GM18517 (cell line): Measurements from ENCODE around the gene SAP30BP.
A peak's percentile ranks its signal among the peaks of the same experiment; 100 is the strongest.

Source experiments
- ATAC-seq: cut with Tn5 transposase; IDR thresholded peaks from one replicate; pipeline ENCODE4 v1.9.1; 2021; ENCODE audit warnings: mild to moderate bottlenecking, moderate library complexity; ENCODE audit not compliant: unreplicated experiment

The SAP30BP gene

GRCh38 chr17:75666959-75667790 is at the start of gene SAP30BP, which contains the start of gene RECQL5:
SAP30BP (plus strand) TSS chr17:75667338; CDS start chr17:75667373, 35 bp downstream.
RECQL5 (minus strand) TSS chr17:75667154; CDS start chr17:75666557, 597 bp downstream.
- ATAC-seq: peak; percentile 59

- ATAC-seq: no peak
Measured at GRCh38 chr17:75617675-75618074, 49.5 kb upstream of the SAP30BP start.

GRCh38 chr17:75619506-75620431 is 47.4 kb upstream of the SAP30BP start:
- no peak for ATAC-seq

GRCh38 chr17:75621489-75621888 is 45.6 kb upstream of the SAP30BP start:
- ATAC-seq: no peak

GRCh38 chr17:75622076-75622475 is 45.1 kb upstream of the SAP30BP start:
- ATAC-seq: no peak

GRCh38 chr17:75622771-75623273 is 44.3 kb upstream of the SAP30BP start:
- no peak for ATAC-seq

- ATAC-seq: no peak
Measured at GRCh38 chr17:75623386-75623785, 43.8 kb upstream of the SAP30BP start.

GRCh38 chr17:75624021-75624420 is 43.1 kb upstream of the SAP30BP start:
- no peak for ATAC-seq

GRCh38 chr17:75624714-75625345 is 42.3 kb upstream of the SAP30BP start:
- no peak for ATAC-seq

- no peak for ATAC-seq
Measured at GRCh38 chr17:75625813-75626486, 41.2 kb upstream of the SAP30BP start.

GRCh38 chr17:75626496-75627038 is 40.6 kb upstream of the SAP30BP start:
- ATAC-seq: no peak

GRCh38 chr17:75627094-75627493 is 40.0 kb upstream of the SAP30BP start:
- ATAC-seq: no peak

- ATAC-seq: no peak
Measured at GRCh38 chr17:75628425-75628824, 38.7 kb upstream of the SAP30BP start.

GRCh38 chr17:75629157-75629556 is 38.0 kb upstream of the SAP30BP start:
- no peak for ATAC-seq

- no peak for ATAC-seq
Measured at GRCh38 chr17:75630071-75630917, 36.8 kb upstream of the SAP30BP start.

GRCh38 chr17:75631353-75631752 is 35.8 kb upstream of the SAP30BP start:
- no peak for ATAC-seq

GRCh38 chr17:75632428-75632827 is 34.7 kb upstream of the SAP30BP start:
- no peak for ATAC-seq

GRCh38 chr17:75632863-75633485 is 34.2 kb upstream of the SAP30BP start, which contains the start of gene SMIM5:
SMIM5 (plus strand) TSS chr17:75633434; CDS start chr17:75640202, 6,768 bp downstream.
- ATAC-seq: peak; percentile 60
